ENCODE data around the gene PHF2.

GRCh38 chr9:93577078-93577974, 942 bp downstream of the PHF2 start:
- TF ChIP-seq CTCF (IDR thresholded peaks at IDR 0.05), result no peak
- TF ChIP-seq POLR2A (IDR thresholded peaks at IDR 0.05), result peak; percentile 41

Data from breast epithelium (tissue), 3 donors.